NCI-H128 (cell line): ENCODE measurements around the gene SBNO1.
"Not testable (repeated sequence)": the region's sequence is repeated elsewhere in the genome, so short reads cannot be mapped to it uniquely, and the experiment has no call there.

Experiments
- DNase-seq: peaks from one replicate; lab custom pipeline; 2025; ENCODE audit not compliant: unreplicated experiment; lab: John Stamatoyannopoulos, UW

The SBNO1 gene

DNA sequence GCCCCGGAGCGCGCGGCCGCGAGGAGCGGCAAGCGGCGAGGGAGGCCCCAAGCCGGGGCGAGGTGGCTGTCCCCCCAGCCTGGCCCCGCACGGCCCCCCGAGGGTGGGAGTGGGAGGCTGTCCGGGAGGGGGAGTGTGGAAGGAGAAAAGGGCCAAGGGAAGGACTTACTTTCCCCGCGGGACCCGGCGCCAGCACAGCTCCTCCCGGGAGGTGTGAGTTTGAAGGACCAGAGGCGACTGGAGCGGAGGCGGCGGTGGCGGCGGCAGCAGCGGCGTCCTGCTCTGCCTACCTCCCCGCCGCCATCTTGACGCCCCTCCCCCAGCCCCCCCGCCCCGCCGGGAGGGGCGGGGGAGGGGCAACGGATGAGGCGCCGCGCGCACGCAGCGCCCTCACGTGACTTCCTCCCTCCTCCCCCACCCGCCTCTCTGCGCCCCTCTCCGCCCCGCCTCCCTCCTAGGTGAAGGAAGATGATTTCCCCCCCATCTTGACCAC is at the start of gene SBNO1:
TSS of gene SBNO1 (minus strand) at position 316 of the 493 bp plus-strand sequence. CDS start 14,406 bp downstream, outside the sequence.
- DNase-seq: peak; percentile 75

DNA sequence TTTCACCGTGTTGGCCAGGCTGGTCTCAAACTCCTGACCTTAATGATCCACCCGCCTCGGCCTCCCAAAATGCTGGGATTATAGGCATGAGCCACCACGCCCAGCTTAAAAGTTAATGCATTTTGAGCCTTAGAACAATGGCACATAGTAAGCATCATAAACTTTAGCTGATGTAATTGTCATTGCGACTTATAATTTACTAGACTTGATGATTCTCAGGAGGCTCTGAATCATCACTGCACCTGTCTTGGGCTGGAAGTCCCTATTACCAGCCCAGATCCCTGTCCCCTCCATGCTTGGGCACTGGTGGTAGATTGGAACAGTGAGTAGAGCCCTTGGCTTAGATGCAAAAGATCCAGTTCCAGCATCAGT is 45.4 kb upstream of the SBNO1 start:
- DNase-seq: no peak

DNA sequence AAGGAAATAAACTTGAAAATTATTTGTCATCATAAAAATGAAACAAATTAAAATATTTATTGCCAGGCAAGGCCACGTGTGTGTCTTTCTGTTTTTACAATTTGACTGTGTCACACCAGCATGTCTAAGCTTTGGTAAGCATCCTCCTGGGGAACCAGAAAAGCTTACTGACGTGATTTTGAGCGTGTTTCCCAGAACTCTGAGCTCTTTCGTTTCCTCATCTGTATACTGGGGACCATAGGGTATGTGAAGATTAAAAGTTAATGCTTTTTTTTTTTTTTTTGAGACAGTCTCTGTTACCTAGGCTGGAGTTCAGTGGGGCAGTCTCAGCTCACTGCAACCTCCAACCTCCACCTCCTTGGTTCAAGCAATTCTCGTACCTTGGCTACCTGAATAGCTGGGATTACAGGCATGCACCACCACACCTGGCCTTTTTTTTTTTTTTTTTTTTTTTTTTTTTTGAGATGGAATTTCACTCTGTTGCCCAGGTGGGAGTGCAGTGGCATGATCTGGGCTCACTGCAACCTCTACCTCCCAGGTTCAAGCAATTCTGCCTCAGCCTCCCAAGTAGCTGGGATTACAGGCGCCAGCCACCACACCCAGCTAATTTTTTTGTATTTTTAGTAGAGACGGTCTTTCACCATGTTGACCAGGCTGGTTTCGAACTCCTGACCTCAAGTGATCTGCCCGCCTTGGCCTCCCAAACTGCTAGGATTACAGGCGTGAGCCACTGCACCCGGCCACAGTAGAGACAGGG is 44.8 kb upstream of the SBNO1 start:
- DNase-seq: not testable (repeated sequence)

DNA sequence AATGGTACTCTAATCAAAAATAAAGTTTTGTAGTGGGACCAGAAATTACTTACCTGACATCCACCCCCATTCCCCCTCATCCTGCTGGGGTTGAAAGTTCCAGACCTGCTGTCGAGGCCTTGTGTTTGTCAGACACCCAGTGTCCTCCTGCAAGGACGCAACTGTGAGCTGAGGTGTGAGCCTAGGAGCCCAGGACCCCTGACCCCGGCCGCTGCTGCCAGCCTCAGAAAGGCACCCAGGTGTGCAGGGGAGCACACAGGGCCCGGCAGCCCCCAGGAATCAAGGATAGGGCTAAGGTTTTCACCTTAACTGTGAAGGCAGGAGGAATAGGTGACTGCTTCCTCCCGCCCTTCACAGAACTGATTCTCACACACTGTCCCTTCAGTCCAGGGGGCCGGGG is 44.0 kb upstream of the SBNO1 start:
- not testable (repeated sequence) for DNase-seq

DNA sequence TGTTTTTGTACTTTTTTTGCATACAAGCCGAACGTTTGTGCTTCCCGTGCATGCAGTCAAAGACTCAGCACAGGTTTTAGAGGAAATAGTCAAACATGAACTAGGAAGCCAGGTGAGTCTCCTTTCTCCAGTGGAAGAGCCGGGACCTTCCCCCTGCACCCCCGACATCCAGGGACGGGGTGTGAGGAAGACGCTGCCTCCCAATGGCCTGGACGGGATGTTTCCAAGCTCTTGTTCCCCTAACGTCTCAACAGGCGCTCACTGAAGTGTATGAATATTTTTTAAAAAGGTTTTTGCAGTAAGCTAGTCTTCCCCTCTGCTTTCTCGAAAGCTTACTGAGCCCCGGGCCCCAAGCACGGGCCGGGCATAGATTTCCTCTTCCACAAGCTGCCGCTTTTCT is 43.3 kb upstream of the SBNO1 start:
- not testable (repeated sequence) for DNase-seq

DNA sequence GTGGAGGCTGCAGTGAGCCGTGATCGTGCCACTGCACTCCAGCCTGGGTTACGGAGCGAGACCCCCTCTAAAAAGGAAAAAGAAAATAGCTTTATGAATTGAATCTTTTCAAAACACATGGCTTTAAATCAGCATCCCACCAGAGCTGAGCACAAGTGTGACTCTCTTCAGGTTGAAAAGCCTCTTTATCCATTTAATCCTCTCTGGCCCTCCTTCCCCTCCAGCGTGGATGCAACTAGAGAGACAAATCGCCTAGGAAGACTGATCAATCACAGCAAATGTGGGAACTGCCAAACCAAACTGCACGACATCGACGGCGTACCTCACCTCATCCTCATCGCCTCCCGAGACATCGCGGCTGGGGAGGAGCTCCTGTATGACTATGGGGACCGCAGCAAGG is 42.6 kb upstream of the SBNO1 start:
- DNase-seq: not testable (repeated sequence)

DNA sequence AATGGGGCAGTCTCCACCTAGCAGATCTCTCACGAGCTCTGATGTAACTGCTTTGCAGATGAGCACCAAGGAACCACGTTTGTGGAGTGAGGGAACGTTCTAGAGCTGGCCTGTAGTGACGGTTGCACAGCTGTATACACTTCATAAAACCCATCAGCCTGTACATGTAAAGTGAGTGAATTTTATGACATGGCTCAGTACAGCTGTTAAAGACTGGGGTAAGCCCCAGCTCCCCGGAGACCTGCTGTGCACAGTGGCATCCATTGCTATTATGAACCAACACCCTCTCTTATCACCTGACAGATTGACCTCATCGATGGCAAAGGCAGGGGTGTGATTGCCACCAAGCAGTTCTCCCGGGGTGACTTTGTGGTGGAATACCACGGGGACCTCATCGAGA is 39.9 kb upstream of the SBNO1 start:
- DNase-seq: no peak

DNA sequence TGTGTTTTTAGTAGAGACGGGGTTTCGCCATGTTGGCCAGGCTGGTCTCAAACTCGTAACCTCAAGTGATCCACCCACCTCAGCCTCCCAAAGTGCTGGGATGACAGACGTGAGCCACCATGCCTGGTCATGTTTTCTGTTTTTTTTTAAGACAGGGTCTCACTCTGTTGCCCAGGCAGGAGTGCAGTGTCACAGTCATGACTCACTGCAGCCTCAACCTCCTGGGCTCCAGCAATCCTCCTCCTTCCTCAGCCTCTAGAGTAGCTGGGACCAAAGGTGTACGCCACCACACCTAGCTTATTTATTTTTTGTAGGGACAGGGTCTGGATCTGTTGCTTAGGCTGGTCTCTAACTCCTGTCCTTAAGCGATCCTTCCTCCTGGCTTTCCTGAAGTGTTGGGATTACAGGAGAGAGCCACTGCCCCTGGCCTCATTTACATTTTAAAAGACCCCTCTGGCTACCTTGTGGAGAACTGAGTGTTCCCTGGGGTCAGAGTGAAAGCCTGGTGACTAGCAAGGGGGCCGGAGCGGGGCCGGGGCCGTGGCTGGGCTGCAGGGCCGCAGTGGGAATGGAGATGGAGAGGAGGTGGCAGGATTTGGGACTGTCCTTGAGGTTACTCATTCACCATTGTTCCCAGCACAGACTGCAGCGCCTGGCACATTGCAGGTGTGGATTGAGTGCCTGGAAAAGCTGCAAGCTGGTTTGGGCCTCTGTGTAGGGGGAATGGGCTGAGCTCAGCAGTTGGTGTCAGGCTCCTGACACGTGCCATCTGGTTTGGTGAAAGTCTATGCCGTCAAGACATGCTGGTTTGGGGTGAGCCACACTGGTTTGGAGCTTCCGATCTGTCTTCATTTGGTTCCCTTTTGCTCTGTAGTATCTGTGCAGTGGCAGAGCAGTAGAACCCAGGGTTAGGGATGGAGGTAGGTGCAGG is 37.4 kb upstream of the SBNO1 start:
- DNase-seq: no peak

DNA sequence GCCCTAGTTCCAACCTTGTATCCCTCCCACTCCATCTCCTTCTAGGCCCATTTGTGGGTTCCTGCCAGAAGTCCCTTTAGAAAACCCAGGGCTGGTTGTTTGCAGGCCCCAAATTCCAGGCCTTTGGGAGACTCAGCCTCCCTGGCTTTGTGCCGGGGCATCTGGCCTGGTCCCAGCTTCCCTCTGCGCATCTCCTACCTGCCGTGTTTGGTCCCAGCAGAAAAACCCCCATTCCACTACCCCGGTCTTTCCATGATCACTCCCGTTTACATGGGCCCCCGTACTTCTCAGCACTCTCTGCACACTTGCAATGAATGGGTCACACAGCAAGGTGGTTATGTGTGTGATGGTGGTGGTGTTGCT is 34.6 kb upstream of the SBNO1 start:
- DNase-seq: no peak

DNA sequence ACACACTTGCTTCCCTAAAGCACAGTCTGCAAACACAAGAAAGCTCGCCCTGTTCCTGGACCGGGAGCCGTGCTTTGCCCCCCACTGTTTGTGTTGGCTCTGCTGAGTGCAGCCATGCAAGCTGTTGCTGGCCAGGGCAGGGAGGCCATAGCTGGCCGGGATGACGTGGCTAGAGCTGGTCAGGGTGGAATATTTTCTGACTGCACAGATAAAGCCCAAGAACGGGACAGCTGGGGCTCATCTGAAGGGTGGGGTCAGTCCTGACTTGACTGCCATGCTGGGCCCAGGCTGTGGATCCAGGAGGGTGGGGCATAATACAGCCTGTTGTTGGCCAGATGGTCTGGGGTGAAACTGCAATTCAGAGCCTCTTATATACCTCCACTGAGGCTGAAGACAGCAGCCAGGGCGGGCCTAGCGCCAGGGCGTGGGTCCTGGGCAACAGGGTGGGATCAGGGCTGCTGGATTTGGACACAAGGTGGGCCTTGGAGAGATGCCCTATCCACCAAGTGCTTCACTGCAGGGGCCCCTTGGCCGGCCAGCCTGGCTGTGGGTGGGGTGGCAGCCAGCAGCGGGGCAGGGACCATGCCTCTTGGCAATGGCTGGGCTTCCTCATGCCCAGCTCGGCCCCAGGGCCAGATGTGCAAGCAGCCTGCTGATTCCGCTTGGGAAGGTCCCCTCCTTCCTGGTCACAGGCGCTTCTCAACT is 34.1 kb upstream of the SBNO1 start:
- no peak for DNase-seq

DNA sequence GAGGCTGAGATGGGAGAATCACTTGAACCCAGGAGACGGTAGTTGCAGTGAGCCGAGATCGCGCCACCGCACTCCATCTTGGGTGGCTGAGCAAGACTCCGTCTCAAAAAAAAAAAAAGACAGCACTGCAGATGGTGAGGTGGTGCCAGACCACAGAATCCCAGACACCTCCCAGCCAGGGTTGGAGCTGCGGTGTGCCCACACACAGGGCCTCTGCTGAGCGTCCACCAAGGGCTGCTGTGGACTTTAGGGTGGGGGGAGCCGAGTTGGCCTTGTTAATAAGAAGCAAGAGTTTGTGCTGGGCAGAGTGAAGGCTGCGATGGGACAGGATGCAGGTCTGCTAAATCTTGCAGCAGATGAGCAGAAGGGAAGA is 33.5 kb upstream of the SBNO1 start:
- no peak for DNase-seq

DNA sequence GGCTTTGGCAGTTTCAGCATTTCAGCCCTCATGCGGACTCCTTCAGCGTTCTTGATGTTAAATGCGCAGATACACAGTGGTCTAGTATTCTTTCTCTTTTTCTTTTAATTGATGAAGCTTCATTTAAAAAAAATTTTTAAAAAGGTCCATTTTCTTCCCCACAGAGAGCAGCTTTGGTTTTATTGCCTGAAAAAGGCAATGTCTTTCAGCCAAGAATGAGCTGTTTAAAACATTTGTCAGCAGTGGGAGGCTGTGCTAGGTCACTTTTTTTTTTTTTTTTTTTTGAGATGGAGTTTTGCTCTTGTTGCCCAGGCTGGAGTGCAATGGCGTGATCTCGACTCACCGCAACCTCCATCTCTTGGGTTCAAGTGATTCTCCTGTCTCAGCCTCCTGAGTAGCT is 32.8 kb upstream of the SBNO1 start:
- no peak for DNase-seq

DNA sequence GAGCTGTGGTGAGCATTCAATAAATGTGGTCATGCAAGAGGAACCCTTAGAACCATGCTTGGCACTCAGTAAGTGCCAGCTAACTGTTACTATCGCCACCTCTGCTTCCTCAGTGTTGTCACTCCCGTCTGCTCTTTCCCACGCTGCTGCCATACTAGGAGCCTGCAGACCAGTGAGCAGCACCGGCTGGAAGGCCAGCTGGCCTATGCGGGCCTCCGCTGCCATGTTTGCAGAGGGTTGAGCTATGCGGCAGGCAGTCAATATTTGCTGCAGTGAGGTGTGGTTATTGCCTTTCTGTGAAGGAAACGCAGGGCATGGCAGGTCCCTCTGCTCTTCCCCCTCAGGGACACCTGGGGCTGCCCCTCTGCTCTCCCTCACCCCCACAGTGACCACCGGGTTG is 32.3 kb upstream of the SBNO1 start:
- DNase-seq: no peak

DNA sequence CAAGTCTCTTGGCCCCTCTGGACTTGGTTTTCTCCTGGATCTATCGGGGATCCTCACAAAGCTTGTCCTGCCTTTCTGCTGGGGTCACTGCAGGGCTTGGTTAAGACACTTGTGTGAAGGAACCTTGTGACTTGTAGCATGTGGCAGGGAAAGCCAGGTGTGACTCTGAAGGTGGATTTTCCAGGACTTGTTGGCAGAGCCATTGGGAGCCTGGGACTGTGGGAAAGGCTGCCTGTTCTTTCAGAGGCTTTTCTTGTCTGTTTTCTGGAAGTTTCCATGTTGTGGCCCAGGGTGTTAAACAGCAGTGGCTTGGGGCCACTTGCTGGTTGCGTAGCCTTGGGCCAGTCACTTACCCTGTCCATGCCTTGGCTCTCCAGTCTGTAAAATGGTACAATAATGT is 31.9 kb upstream of the SBNO1 start:
- no peak for DNase-seq

DNA sequence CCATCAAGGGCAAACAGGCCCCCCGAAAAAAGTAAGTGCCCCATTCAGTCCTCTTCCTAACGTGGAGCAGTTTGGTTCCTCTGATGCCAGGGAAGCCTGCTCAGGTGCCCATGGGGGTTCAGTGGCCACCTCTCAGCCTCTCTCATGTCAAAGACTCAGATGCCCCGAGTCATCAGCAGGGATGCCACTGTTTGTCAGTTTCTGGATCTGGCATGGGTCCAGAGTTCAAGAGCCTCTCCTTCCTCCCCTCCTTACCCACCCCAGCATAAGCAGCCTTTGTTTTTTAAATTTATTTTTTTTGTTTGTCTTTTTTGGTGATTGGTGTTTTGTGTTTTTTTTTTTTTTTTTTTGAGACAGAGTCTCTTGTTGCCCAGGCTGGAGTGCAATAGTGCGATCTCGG is 30.6 kb upstream of the SBNO1 start:
- no peak for DNase-seq

DNA sequence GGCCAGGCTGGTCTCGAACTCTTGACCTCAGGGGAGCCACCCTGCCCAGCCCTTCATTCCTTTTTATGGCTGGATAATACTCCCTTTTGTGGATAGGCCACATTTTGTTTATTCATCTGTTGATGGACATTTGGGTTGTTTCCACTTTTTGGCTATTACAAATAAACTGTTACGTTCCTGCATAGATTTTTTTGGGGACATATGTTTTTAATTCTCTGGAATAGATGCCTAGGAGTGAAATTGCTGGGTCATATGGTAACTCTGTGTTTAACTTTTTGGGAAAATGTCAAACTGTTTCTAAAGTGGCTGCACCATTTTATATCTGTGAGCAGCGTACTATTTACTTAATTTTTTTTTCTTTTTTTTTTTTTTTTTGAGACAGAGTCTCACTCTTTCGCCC is 29.1 kb upstream of the SBNO1 start:
- DNase-seq: no peak

DNA sequence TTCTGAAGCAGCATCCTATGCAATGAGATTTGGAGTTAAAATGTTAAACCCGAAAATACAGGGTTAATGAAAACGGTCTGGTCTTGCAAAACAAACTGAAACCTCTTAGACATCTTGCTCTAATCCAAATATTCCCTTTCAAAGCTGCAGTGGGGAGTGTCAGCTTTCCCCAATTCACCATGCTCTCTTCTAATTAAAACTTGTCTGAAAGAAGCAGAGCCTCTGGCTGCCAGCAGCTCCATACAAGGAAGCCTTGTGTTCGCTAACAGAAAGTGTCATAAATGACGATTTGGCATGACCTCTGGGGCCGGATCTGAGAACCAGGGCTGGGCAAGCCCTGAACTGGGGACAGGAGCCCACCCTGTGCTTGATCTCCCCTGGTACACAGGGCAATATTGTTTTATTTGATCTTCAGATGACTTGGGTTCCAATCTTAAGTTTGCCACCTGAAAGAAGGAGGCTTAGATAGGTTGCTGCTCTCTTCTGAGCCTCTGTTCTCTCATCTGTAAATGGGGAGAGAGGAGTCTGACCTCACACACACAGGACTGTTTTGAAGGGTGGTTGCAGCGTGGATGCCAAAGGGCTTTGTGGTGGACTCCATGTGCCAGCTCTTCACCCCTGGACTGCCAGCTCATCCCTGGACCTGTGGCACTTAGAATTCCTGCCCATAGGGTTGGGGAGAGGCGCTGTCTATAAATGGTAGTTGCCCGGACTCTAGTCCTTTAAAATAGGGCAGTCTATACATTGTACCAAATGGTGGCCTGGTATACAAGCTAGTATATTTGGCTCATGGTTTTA is 27.1 kb upstream of the SBNO1 start:
- no peak for DNase-seq

DNA sequence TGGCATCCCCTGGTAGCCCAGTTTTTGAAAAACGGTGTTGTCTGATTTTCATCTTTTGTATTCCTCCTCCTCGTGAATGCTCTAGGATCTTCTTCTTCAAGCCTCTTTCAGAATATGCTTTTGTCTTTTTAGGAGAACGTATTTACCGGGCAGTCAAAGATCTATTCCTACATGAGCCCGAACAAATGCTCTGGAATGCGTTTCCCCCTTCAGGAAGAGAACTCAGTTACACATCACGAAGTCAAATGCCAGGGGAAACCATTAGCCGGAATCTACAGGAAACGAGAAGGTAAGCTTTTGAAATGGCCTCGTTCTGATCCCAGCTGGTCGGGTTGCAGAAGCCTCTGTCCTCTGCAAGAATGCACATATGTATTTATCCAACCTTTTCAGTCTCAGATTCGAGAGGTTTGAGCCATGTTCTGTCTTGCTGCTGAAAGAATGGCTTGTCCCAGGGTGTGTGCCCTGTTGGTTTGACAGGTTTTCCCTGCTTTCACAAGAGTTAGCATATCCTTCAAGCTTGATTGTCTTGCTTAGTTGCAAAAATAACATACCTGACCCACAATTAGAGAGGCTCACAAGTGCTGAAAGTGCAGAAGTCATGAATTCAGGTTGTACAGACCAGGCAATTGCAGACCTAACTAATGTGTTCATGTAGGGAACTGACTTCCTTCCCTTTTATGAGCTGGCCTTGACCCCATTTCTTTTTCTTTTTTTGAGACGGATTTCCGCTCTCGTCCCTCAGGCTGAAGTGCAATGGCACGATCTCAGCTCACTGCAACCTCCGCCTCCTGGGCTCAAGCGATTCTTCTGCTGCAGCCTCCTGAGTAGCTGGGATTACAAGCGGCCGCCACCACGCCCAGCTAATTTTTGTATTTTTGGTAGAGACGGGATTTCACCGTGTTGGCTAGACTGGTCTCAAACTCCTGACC is 26.1 kb upstream of the SBNO1 start:
- no peak for DNase-seq

DNA sequence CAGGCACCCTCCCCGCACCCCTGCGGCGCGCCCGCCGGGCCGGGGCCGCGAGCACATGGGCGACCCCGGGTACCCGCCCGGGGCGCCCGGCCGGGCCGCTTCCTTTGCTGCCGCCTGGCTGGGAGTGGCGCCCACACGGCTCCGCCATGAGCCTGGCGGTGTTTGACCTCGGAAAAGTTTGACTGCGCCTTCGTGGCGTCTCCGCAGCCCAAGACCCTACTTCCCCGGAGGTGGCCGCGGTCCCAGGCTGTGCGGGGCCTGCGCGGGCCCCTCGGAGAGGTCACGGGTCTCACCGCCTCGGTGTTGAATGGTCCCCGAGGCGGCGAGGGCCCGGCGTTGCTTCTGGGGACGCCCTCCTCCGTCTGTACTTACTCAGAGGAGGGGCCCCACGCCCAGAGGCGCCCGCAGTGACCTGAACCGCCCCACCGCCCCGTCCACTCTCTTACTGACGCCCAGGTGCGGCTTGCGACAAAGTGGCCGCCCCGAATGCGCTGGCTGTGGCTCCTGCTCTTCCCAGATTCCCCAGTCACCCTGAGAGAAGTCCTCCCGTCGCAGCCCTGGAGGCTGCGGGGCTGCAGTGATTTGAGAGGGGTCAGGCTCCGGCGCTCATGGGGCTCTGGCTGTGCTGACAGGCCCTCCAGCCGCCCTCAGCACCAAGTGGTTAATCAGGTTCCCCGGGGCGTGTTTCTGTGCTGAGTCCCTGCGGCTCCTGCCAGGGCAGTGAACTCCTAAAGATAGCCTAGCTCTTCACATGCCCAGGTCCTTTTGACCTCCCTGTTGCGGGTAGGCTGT is 25.1 kb upstream of the SBNO1 start:
- no peak for DNase-seq
